Colonic mucosa (tissue), 2 donors: ENCODE measurements around the gene DYNC2I2. TPM values are rescaled to one million over a fixed set of nuclear protein-coding genes. Genes with fewer than 3 reads are reported as not detected.

ENCODE experiments used
- total RNA-seq, 2 donors: library from RNA; stranded (reverse); fragmentation: NEBNext Ultra II Directional in 1 of 2; extraction: Animal tissue kit (Norgen Biotek cat#: 25700) in 1 of 2; gene quantifications; one replicate each; pipeline ENCODE4 v1.2.1, GENCODE V29; 2021
- donor health status: DM: no; HTN: no; CAD: no.
- donor health status: DM: no; HTN: no; CAD: no.

Gene DYNC2I2
- total RNA-seq, 2 donors from 2014 or later: 39.7 to 152 TPM

Other genes starting within 250 kb of the DYNC2I2 start
- 1 to 10 TPM; 4.9 to 9.3 TPM for gene CERCAM, start 236.0 kb downstream of the DYNC2I2 start, total RNA-seq
- 10 to 100 TPM; 14.9 to 36.2 TPM for gene ODF2, start 200.8 kb downstream of the DYNC2I2 start, total RNA-seq
- 10 to 100 TPM; 30.7 to 44.5 TPM for gene GLE1, start 152.1 kb downstream of the DYNC2I2 start, total RNA-seq
- 100 to 1,000 TPM; 263 to 282 TPM for gene SPTAN1, start 104.3 kb downstream of the DYNC2I2 start, total RNA-seq
- 100 to 1,000 TPM; 222 to 348 TPM for gene SET, start 32.4 kb upstream of the DYNC2I2 start, total RNA-seq
- 1 to 10 TPM; 2.8 to 7.5 TPM for gene PKN3, start 45.7 kb upstream of the DYNC2I2 start, total RNA-seq
- 100 to 1,000 TPM in 1 of 2 donors, 10 to 100 TPM in 1; 69.9 to 129 TPM for gene ZDHHC12, start 67.3 kb upstream of the DYNC2I2 start, total RNA-seq
- 10 to 100 TPM; 35.1 to 54.7 TPM for gene ZER1, start 115.1 kb upstream of the DYNC2I2 start, total RNA-seq
- 10 to 100 TPM; 17.4 to 21.6 TPM for gene TBC1D13, start 130.4 kb upstream of the DYNC2I2 start, total RNA-seq
- gene ENDOG, start 161.7 kb upstream of the DYNC2I2 start, total RNA-seq: 10 to 100 TPM; 59.5 to 66.4 TPM
- gene SPOUT1, start 172.9 kb upstream of the DYNC2I2 start, total RNA-seq: 10 to 100 TPM; 25.1 to 66.6 TPM
- gene KYAT1, start 225.1 kb upstream of the DYNC2I2 start, total RNA-seq: 1 to 10 TPM; 2.0 to 5.1 TPM
- gene LRRC8A, start 225.3 kb upstream of the DYNC2I2 start, total RNA-seq: 10 to 100 TPM; 26.5 to 31.5 TPM